HepG2 (cell line): ENCODE results near the gene RRM2. TPM values are rescaled to one million over a fixed set of nuclear protein-coding genes. Genes with fewer than 3 reads are reported as not detected.

Experiments
- ATAC-seq: fragments of 200-7000 bp; cut with Tn5 transposase; 3 replicates; pipeline ENCODE4 v1.9.1; 2020; ENCODE audit warnings: mild to moderate bottlenecking, moderate library complexity
- BruUV-seq: library from RNA; stranded (reverse); fragments of 400-500 nt; replicated peaks from 2 replicates; lab custom pipeline; 2021; lab: Mats Ljungman, UMichigan
- CTCF ChIA-PET: fragments of 300-600 bp; formaldehyde crosslinking; extraction: SDS; loops from one replicate; lab custom pipeline; 2021; ENCODE audit warnings: low total read pairs, inconsistent platforms, low intra/inter-chr PET ratio; lab: Yijun Ruan, JAX
- POLR2A ChIA-PET: fragments of 350-600 bp; sonication (Branson Sonifier 250); formaldehyde crosslinking; loops from one replicate; lab custom pipeline; 2020; ENCODE audit warnings: antibody characterized with exemption, inconsistent platforms; lab: Yijun Ruan, JAX
- DNase-seq: peaks from one replicate; pipeline ENCODE4 v3.0.0-alpha.2; 2015; ENCODE audit warnings: low spot score
- FAIRE-seq: peaks from 3 replicates; lab custom pipeline; 2011; peaks lifted over from hg19 to GRCh38; lab: Jason Lieb, UNC
- H2AFZ ChIP-seq: one replicate; pipeline ENCODE4 v1.6.1; 2011; ENCODE audit warnings: low read length, inconsistent platforms
- H3K27ac ChIP-seq: fragments of 300-600 bp; 3 replicates; pipeline ENCODE4 v1.8.0; 2011; ENCODE audit warnings: mixed run types, mild to moderate bottlenecking, mixed read lengths, low read length, inconsistent platforms; ENCODE audit not compliant: insufficient read depth; ENCODE audit errors: extremely low read length
- H3K27me3 ChIP-seq, 2 experiments: fragments of 200-600 bp in 1 of 2; 2 replicates in 1 of 2; 3 replicates in 1 of 2; pipeline versions ENCODE4 v1.6.0 to v1.8.0; 2011; ENCODE audit warnings: low read length in 2 of 2, mild to moderate bottlenecking in 2 of 2, moderate library complexity in 2 of 2, inconsistent platforms in 1 of 2; ENCODE audit not compliant: insufficient read depth in 2 of 2, control insufficient read depth in 1 of 2
- H3K36me3 ChIP-seq, 2 experiments: fragments of 200-600 bp in 1 of 2; replicated peaks in 1 of 2; 2 replicates in 1 of 2; 3 replicates in 1 of 2; pipeline versions ENCODE4 v1.5.1 to v1.8.0; 2011; ENCODE audit warnings: low read length in 2 of 2, inconsistent platforms in 1 of 2; ENCODE audit not compliant: insufficient read depth in 2 of 2, control insufficient read depth in 1 of 2
- H3K4me1 ChIP-seq: 2 replicates; pipeline ENCODE4 v1.5.1; 2012; ENCODE audit warnings: low read length, inconsistent platforms; ENCODE audit not compliant: insufficient read depth
- H3K4me2 ChIP-seq: 2 replicates; pipeline ENCODE4 v1.6.0; 2011; ENCODE audit warnings: low read depth, low read length, inconsistent platforms
- H3K4me3 ChIP-seq, 3 experiments: fragments of 200-600 bp in 1 of 3; sonication (generic), shearing (Covaris generic) in 1 of 3; replicated peaks in 1 of 3; 2 replicates each; pipeline ENCODE4 v1.5.1; 2011 to 2016; ENCODE audit warnings: low read length in 3 of 3, inconsistent platforms in 2 of 3, low read depth in 2 of 3, mild to moderate bottlenecking in 2 of 3, control low read depth in 1 of 3, mixed read lengths in 1 of 3; ENCODE audit not compliant: insufficient read depth in 1 of 3
- H3K79me2 ChIP-seq: one replicate; pipeline ENCODE4 v1.6.1; 2011; ENCODE audit warnings: low read length, inconsistent platforms; ENCODE audit not compliant: insufficient read depth
- H3K9ac ChIP-seq: 2 replicates; pipeline ENCODE4 v1.6.0; 2011; ENCODE audit warnings: mild to moderate bottlenecking, low read depth, low read length, inconsistent platforms; ENCODE audit not compliant: insufficient read depth
- H3K9me3 ChIP-seq: 2 replicates; pipeline ENCODE4 v1.5.1; 2012; ENCODE audit warnings: mild to moderate bottlenecking, low read length
- H4K20me1 ChIP-seq: 2 replicates; pipeline ENCODE4 v1.6.0; 2011; ENCODE audit warnings: inconsistent platforms, mild to moderate bottlenecking, low read length, moderate library complexity; ENCODE audit not compliant: insufficient read depth
- ARNT2 ChIP-seq: sonication (generic); formaldehyde crosslinking; IDR thresholded peaks from 2 replicates; pipeline ENCODE4 v1.8.0; 2022; ENCODE audit warnings: mild to moderate bottlenecking, low read depth, missing genetic modification reagents, moderate library complexity
- CREB3 ChIP-seq: sonication (generic); formaldehyde crosslinking; IDR thresholded peaks from 2 replicates; pipeline ENCODE4 v1.5.0; 2020; ENCODE audit warnings: missing genetic modification reagents
- MAFG ChIP-seq: sonication (generic); formaldehyde crosslinking; IDR thresholded peaks from 2 replicates; pipeline ENCODE4 v1.5.1; 2020; ENCODE audit warnings: mild to moderate bottlenecking, missing genetic modification reagents
- NR0B2 ChIP-seq: sonication (generic); formaldehyde crosslinking; IDR thresholded peaks from 2 replicates; pipeline ENCODE4 v1.4.0; 2020; ENCODE audit warnings: mild to moderate bottlenecking, missing genetic modification reagents
- PCBP1 ChIP-seq: fragments of 200-400 bp; formaldehyde crosslinking; IDR thresholded peaks from 2 replicates; pipeline ENCODE4 v1.6.1; 2017; ENCODE audit warnings: mild to moderate bottlenecking, low read depth, low read length, borderline replicate concordance
- REPIN1 ChIP-seq: sonication (generic); formaldehyde crosslinking; IDR thresholded peaks from 2 replicates; pipeline ENCODE4 v1.8.0; 2022; ENCODE audit warnings: missing genetic modification reagents, low read depth, mild to moderate bottlenecking, borderline replicate concordance
- ZIK1 ChIP-seq: sonication (generic); formaldehyde crosslinking; IDR thresholded peaks from 2 replicates; pipeline ENCODE4 v1.5.0; 2020; ENCODE audit warnings: mild to moderate bottlenecking, low read depth, missing genetic modification reagents, borderline replicate concordance
- ZNF274 ChIP-seq: sonication (generic); formaldehyde crosslinking; IDR thresholded peaks from 2 replicates; pipeline ENCODE4 v1.5.1; 2020; ENCODE audit warnings: mild to moderate bottlenecking, missing genetic modification reagents
- WGBS: methylation state at CpG from one replicate; pipeline ENCODE4 v1.1.6; 2017; ENCODE audit warnings: low lambda C conversion rate; 5-methylcytosine and 5-hydroxymethylcytosine counted together
- in situ Hi-C: cut with HindIII; loops from 2 replicates; pipeline ENCODE4 v1.10.0; 2017; ENCODE audit warnings: low pct_unique_long_range_greater_than_20kb; ENCODE audit not compliant: extremely low pct_ligation_motif_present
- intact Hi-C: fragments of 100-400 bp; cut with micrococcal nuclease; formaldehyde crosslinking; loops from one replicate; pipeline ENCODE4 v1.10.0; 2022; ENCODE audit not compliant: unreplicated experiment
- polyA plus RNA-seq, 8 experiments: library from polyadenylated mRNA; depleted of rRNA in 3 of 8; stranded (reverse) in 7 of 8; unstranded in 1 of 8; fragments of >200 nt; fragmentation: Illumina TruSeq in 4 of 8; extraction: Trizol in 4 of 8; gene quantifications; 2 replicates each; pipeline versions ENCODE4 v1.2.1 to v1.2.3, GENCODE V29; 2011 to 2016; ENCODE audit warnings: low read depth in 4 of 8, missing spikeins in 1 of 8, mixed read lengths in 1 of 8; ENCODE audit not compliant: insufficient read depth in 1 of 8
- total RNA-seq, 5 experiments: library from RNA; depleted of rRNA; stranded (reverse); fragments of >200 nt; fragmentation: Illumina TruSeq; extraction: Trizol; gene quantifications; 2 replicates each; pipeline ENCODE4 v1.2.3, GENCODE V29; 2016; ENCODE audit warnings: low read depth in 1 of 5
- TF ChIP-seq, protein P1 (sequence below): sonication (generic); formaldehyde crosslinking; IDR thresholded peaks from 2 replicates; pipeline ENCODE4 v1.4.0; 2020; ENCODE audit warnings: missing genetic modification reagents

RRM2 gene
- total and polyA plus RNA-seq, 2 of the 13 experiments (the other 11 are each of a cell fraction or from before 2014, with no cell fraction given), result 31.3 to 150 TPM

- TF ChIP-seq, protein P1, sequence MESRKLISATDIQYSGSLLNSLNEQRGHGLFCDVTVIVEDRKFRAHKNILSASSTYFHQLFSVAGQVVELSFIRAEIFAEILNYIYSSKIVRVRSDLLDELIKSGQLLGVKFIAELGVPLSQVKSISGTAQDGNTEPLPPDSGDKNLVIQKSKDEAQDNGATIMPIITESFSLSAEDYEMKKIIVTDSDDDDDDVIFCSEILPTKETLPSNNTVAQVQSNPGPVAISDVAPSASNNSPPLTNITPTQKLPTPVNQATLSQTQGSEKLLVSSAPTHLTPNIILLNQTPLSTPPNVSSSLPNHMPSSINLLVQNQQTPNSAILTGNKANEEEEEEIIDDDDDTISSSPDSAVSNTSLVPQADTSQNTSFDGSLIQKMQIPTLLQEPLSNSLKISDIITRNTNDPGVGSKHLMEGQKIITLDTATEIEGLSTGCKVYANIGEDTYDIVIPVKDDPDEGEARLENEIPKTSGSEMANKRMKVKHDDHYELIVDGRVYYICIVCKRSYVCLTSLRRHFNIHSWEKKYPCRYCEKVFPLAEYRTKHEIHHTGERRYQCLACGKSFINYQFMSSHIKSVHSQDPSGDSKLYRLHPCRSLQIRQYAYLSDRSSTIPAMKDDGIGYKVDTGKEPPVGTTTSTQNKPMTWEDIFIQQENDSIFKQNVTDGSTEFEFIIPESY (CRISPR knock-in tag), result peak; percentile 6; the same call in 1 of the 2 replicates
Observed at GRCh38 chr2:10141736-10142639, 19.4 kb downstream of the RRM2 start (continued).

GRCh38 chr2:10142640-10142965 is 20.1 kb downstream of the RRM2 start:
- Histone ChIP-seq H3K4me2 (no peak overlapping the region), H3K4me1 (peaks cover 9% of the 10 kb centered on the region), H3K9me3 (no peaks in the 10 kb centered on the region), H3K36me3 (peaks cover 8 to 45% of the 10 kb centered on the region in 2 experiments; a peak in 3 of 5 replicates), H3K27ac (no peak overlapping the region), H3K79me2 (no peaks in the 10 kb centered on the region), H4K20me1 (no peaks in the 10 kb centered on the region), H3K27me3 (no peaks in the 10 kb centered on the region), H3K4me3 (no peak overlapping the region), H2AFZ (no peak overlapping the region), H3K9ac (no peak overlapping the region)
- intact Hi-C loops, result loop anchor here (5.0 kb wide), 1 partner anchor 295 kb away; no protein-coding TSS in a partner anchor
- no TSS peak for BruUV-seq
- TF ChIP-seq NR0B2, result 0 out of 2 replicates have a peak, but pooled peaks have one; percentile 4
- 0 out of 2 replicates have a peak, but pooled peaks have one; percentile 40 for TF ChIP-seq REPIN1 (CRISPR knock-in tag)
- TF ChIP-seq PCBP1, result 0 out of 2 replicates have a peak, but pooled peaks have one; percentile 42
- TF ChIP-seq MAFG, result no peak
- TF ChIP-seq ARNT2 (CRISPR knock-in tag), result no peak
- TF ChIP-seq ZNF274 (CRISPR knock-in tag), result no peak
- TF ChIP-seq CREB3, result no peak
- TF ChIP-seq ZIK1 (CRISPR knock-in tag), result 0 out of 2 replicates have a peak, but pooled peaks have one; percentile 29
- DNase-seq, result no peak
- ChIA-PET POLR2A (no interaction called here), CTCF (interaction anchor here (0.9 to 1.3 kb wide), 2 partner anchors 266 to 292 kb away, joined by 4 to 6 read pairs; no protein-coding TSS in a partner anchor)
- WGBS, result 97% methylated on average over 11 of the region's 11 CpGs
- in situ Hi-C loops, result no loop called here
- no peak; the same call in 2 of the 3 replicates for ATAC-seq
- no peak for FAIRE-seq
